Fibroblast of lung (primary cell): ENCODE measurements around the gene TRAF4.

Experiments
- CTCF ChIP-seq, 2 donors: IDR thresholded peaks in 1 of 2; conservative IDR thresholded peaks in 1 of 2; 1 replicate in 1 of 2; 2 replicates in 1 of 2; pipeline ENCODE4 v1.5.1; 2011 to 2012; ENCODE audit warnings: low read length in 2 of 2, control low read depth in 1 of 2, inconsistent platforms in 1 of 2, low read depth in 1 of 2, mild to moderate bottlenecking in 1 of 2
- EZH2 ChIP-seq: IDR thresholded peaks from 2 replicates; pipeline ENCODE4 v1.5.1; 2012; ENCODE audit warnings: low read length, control low read depth, mild to moderate bottlenecking; ENCODE audit errors: missing control alignments

- TF ChIP-seq CTCF (conservative IDR thresholded peaks at IDR 0.05 in 1 of 2, IDR thresholded peaks at IDR 0.05 in 1 of 2; ENCODE audit: low read depth in 1 of 2, low read length in 2 of 2): no peak
- TF ChIP-seq EZH2: no peak
Measured at GRCh38 chr17:28745786-28746411, 2.1 kb downstream of the TRAF4 start.
